GM19467 (cell line): ENCODE measurements around the gene FAM3B.

Experiments
- ATAC-seq: cut with Tn5 transposase; IDR thresholded peaks from one replicate; pipeline ENCODE4 v1.9.1; 2021; ENCODE audit warnings: mild to moderate bottlenecking, moderate library complexity; ENCODE audit not compliant: unreplicated experiment

FAM3B gene

DNA sequence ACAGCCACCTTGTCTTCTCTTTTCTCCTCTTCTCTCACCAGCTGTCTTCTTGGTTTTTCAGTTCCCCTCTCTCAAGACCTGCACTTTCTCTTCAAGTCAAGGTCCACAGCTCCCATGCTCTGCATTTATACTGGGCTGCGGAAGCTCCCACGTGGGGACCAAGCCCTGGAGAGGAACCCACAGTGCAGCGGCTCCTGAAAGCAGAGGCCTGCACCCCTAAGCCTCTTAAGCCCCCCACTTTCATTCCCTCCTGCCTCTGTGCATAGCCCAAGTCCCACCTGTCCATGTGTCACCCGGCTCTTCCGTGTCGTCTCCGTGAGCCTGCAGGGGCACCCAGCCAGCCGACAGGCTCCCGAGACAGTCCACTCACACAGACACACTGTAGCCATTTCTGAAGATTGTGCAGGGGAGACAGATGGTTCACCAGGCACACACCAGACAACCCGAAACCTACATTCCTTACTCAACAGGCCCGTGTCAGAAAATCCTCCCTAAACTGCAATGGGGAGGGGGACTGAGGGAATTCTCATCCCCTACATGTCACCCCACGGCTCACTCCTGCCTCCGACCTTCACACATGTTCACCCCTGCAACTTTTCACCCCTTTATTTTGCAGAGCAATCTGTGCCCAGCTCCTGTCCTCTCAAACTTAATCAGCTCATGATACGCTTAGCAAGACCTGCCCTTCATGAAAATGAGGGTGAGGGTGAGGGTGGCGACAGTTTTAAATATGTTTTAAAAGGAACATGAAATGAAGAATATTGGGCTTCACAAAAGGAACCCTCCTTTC is 51.5 kb downstream of the FAM3B start:
- peak; percentile 71 for ATAC-seq

- ATAC-seq: no peak
These were observed 52.1 kb downstream of the FAM3B start for GRCh38 chr21:41368735-41369104.

- peak; percentile 32 for ATAC-seq
These were observed 52.7 kb downstream of the FAM3B start for GRCh38 chr21:41369105-41369919.

DNA sequence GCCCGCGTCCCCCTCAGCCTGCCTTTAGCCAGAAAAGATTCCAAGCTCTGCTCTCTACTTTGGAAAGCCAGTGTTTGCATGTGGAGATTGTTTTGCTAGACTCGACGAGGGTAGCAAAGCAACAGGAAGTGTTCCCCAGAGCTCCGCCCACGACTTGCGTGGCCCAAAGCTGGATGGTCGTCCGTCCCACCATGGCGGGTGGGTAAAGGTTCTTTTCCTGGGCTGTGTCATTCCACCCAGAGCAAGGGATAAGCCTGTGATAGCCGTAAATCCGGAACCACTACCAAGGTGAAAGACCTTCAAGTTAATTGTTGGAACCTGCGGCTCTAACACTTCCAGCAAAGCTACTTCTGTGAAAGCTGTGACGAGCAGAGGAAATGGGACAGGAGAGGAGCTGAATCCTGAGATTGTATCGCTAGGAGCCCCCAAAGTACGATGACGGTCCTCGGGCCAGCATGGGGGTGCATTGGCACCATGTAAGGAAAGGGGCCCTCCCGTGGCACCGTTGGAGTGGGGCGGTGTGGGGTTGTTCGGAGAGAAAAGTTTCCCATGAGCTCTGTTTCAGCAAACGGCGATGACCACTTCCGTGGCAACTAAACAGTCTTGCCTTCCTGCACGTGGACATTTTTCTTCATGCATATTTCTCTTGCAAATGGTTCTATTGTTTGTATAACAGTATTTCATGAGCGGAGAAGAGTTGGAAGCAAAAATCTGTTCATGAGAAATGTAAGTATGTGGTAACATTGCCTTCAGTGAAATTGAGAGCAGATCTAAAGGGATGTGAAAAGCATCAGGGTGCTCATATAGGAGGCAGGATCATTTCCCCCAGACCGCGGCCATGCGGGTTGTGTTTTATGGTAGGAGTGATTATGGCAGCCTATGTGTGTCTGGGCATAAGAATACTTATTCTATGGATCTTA is 53.6 kb downstream of the FAM3B start:
- no peak for ATAC-seq

DNA sequence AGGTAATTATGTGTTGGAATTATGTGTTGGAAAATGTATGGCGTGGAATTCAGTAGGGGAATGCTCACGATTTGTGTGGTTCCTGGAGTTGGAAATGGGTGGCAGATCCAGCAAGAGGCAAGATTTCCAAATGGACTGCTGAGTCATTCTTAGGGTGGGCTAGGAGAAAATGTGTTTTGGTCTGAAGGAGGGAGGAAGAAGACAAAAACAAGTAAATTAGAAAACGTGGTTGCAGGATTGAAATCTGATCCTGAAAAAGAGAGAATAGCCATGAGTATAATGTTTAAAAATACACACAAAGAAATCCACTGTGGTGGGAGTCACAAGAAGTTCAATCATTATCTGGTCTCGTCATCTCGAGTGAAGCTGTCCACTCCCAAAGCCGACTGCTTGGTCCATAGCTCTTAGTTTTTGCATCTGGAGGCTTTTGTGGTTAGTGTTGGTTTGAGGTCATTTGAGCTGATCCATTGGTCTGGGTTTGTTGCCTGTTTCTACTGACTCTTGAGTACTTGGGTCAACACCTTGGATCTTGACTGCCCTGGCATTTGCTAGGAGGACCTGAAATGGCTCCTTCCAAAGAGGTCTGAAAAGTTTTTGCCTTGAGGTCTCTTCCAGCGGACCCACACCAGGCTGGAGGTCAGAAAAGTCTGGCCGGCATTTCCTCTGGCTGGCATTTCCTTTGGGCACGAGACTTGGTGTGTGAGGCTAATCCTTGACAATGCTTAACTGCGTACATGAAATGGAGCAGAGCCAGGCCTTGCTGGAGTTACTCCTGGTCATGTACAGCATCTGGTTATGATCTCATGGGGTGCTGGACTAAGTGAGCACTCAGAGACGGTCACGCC is 54.5 kb downstream of the FAM3B start:
- no peak for ATAC-seq

- no peak for ATAC-seq
These were observed 55.1 kb downstream of the FAM3B start for GRCh38 chr21:41371685-41372030.

GRCh38 chr21:41373253-41373652 is 56.7 kb downstream of the FAM3B start:
- no peak for ATAC-seq

- no peak for ATAC-seq
These were observed 57.2 kb downstream of the FAM3B start for GRCh38 chr21:41373763-41374162.

GRCh38 chr21:41374177-41374712 is 57.6 kb downstream of the FAM3B start:
- no peak for ATAC-seq

- ATAC-seq: no peak
These were observed 58.4 kb downstream of the FAM3B start for GRCh38 chr21:41374867-41375533.

DNA sequence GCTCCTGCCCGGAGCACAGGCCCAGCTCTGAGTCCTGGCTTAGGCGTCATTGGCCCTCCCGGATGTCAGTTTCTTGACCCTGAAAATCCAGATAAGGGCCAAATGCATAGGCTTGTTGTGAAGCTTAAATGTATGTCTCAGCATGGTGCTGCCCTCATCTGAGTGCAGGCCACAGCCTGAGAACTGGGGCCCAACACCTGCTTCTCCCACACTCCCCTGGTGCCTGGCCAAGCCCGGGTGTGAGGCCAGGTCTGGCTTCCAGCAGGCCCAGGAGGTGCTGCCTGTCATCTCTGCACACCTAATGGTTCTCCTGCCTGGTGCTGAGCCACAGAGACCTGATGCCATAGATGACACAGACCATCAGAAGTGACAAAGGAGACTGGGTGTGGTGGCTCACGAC is 59.3 kb downstream of the FAM3B start:
- ATAC-seq: no peak

DNA sequence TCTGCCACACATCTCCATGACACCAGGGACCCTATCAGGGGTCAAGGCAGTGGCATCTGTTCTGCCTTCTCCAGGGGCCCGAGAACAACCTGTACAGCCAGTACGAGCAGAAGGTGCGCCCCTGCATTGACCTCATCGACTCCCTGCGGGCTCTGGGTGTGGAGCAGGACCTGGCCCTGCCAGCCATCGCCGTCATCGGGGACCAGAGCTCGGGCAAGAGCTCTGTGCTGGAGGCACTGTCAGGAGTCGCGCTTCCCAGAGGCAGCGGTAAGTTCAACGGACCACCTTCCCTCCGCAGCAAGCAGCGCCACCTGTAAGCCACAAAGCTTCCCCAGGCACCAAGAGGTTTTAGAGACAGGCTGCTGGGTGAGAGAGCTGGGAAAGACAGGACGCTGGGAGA is 61.1 kb downstream of the FAM3B start:
- ATAC-seq: no peak

- ATAC-seq: no peak
These were observed 62.2 kb downstream of the FAM3B start for GRCh38 chr21:41378849-41379248.

DNA sequence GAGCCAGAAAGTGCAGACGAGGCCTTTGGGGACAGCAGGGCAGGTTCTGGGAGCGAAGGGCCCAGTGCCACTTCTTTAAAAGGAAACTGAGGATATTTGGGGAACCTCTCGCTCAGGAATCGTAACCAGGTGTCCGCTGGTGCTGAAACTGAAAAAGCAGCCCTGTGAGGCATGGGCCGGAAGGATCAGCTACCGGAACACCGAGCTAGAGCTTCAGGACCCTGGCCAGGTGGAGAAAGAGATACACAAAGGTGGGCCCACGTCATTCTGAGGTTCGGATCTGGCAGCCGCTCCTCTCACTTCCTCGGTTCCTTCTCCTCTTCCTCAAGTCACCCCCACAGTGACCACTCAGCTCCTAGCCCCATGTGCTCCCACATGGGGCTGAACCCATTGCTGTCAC is 63.3 kb downstream of the FAM3B start:
- ATAC-seq: no peak

DNA sequence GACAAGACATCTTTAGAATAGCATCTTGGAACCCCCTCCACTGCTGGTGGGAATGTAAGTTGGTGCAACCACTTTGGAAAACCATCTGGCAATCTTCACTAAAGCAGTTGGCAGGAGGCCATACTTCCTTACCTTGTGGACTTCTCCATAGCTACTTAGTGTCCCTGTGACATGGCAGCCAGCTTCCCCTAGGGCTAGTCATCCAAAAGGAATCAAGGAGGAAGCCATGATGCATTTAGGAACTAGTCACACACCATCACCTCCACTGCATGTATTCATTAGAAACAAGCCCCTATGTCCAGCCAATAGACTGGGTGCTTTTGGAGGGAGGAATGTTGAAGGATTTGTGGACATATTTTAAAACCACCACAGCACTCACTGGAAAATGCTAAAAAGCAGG is 65.1 kb downstream of the FAM3B start:
- ATAC-seq: no peak

DNA sequence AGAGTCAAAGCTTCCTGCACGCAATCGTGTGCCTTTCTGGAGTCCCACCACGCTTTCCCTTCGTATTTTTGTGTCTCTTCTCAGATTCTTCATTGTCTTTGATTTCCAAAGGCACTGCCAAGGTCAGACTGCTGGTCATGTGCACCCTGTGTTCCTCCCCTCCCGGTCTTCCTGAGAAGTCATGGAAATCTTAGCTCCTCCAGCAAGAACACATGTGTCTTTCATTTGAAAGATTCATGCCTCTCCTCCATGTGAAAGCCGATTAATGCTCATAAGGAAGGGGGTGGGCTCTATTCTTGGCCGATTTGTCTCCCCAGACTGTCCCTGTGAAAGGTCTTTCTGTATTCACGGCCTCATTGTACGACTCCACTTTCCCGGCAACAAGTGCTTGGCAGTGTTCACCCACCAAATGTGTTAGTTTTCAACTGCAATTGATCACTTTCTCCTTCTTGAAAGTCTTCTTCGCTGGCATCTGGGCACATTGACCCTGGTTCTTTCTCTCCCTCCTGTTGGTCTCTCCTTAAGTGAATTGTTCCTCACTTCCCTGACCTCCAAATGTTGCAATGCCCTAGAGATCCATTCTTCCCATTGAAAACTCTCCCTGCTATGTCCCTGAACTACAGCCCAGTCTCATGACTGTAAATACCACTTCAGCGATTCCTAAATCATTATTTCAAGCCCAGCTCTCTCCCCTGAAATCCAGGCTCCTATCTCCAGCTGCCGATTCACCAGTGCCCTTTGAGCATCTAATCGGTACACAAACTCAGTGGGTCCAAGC is 70.6 kb downstream of the FAM3B start:
- no peak for ATAC-seq

- ATAC-seq: no peak
These were observed 71.2 kb downstream of the FAM3B start for GRCh38 chr21:41387824-41388223.

DNA sequence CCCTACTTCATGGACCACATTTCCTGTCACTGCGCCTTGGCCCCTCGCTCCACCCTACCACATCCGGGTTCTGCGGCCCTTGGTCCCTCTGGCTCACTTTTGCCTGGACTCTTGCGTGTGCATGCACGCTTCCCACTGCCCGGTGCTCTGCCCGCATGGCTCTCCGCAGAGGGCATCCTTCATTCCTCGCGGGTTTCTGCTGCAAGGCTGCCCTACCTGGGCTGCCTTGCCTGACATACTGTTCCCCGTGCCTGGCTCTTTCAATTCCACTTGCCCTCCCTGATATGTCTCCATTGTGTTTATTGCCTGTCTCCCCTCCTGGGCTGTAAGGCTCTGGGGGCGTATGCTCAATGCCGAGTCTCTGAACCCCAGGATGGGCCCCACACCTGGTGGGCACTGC is 71.7 kb downstream of the FAM3B start:
- ATAC-seq: no peak
